ENCODE measurements around the gene PVALEF. TPM values are rescaled to one million over a fixed set of nuclear protein-coding genes. Genes with fewer than 3 reads are reported as not detected.

The PVALEF gene
- polyA plus RNA-seq, 1 of the 3 experiments (the other 2 are of a cell fraction), result not detected

- 92% methylated on average over 8 of the region's 14 CpGs for WGBS (ENCODE audit: low lambda C conversion rate)
- Histone ChIP-seq H3K4me3 (ENCODE audit: low read depth in 2 of 2, low read length in 1 of 2) (no peak overlapping the region), H4K20me1 (ENCODE audit: insufficient read depth) (no peaks in the 10 kb centered on the region; the same call in 1 of the 2 replicates), H3K9me3 (no peaks in the 10 kb centered on the region), H3K36me3 (replicated peaks in 1 of 2; ENCODE audit: control insufficient read depth in 1 of 2, insufficient read depth in 2 of 2, low read length in 1 of 2) (peaks cover 5 to 44% of the 10 kb centered on the region in 2 experiments), H3K4me1 (ENCODE audit: control insufficient read depth in 1 of 2, insufficient read depth in 2 of 2, low read depth in 1 of 2, low read length in 1 of 2) (peaks cover 0 to 3% of the 10 kb centered on the region in 2 experiments; a peak in 1 of 4 replicates), H3K4me2 (no peak overlapping the region), H3K79me2 (ENCODE audit: insufficient read depth) (no peaks in the 10 kb centered on the region), H2AFZ (ENCODE audit: low read depth) (no peak overlapping the region), H3K27me3 (ENCODE audit: insufficient read depth) (no peaks in the 10 kb centered on the region), H3K27ac (ENCODE audit: low read depth in 2 of 2, low read length in 1 of 2) (no peak overlapping the region), H3F3A (replicated peaks; ENCODE audit: insufficient read depth) (no peaks in the 10 kb centered on the region), H3K9ac (no peak overlapping the region), H3K9me2 (no peaks in the 10 kb centered on the region)
- ChIA-PET CTCF (interaction anchor here (1.3 to 14.7 kb wide), 4 partner anchors 55 to 403 kb away, joined by 3 to 147 read pairs (median 6); no protein-coding TSS in a partner anchor), POLR2A (no interaction called here)
- no peak for DNase-seq
- no peak for TF ChIP-seq FOXM1 (IDR thresholded peaks at IDR 0.05; ENCODE audit: low read depth)
- TF ChIP-seq ELF1 (IDR thresholded peaks at IDR 0.05), result no peak
- TF ChIP-seq EZH2phosphoT487 (IDR thresholded peaks at IDR 0.05; ENCODE audit: borderline replicate concordance, low read depth), result no peak
- no peak for TF ChIP-seq RFX5 (IDR thresholded peaks at IDR 0.05; ENCODE audit: low read length)
- TF ChIP-seq POLR2AphosphoS5 (IDR thresholded peaks at IDR 0.05; ENCODE audit: low read depth, low read length), result no peak
- TF ChIP-seq SMC3 (IDR thresholded peaks at IDR 0.05; ENCODE audit: low read depth, low read length), result no peak
- TF ChIP-seq PBX3 (IDR thresholded peaks at IDR 0.05), result no peak
- TF ChIP-seq NFIC (IDR thresholded peaks at IDR 0.05; ENCODE audit: borderline replicate concordance), result no peak
- no peak for TF ChIP-seq USF1 (IDR thresholded peaks at IDR 0.05; ENCODE audit: borderline replicate concordance, low read depth)
- no peak for TF ChIP-seq IRF3 (IDR thresholded peaks at IDR 0.05; ENCODE audit: low read depth, low read length)
- no peak for TF ChIP-seq FOSL2 (IDR thresholded peaks at IDR 0.05; ENCODE audit: borderline replicate concordance, low read depth)
- no peak for TF ChIP-seq YY1 (IDR thresholded peaks at IDR 0.05; ENCODE audit: low read depth)
- TF ChIP-seq CHD2 (IDR thresholded peaks at IDR 0.05; ENCODE audit: low read length, partially characterized antibody), result no peak
- TF ChIP-seq CTCF (IDR thresholded peaks at IDR 0.05), result no peak
- no peak for TF ChIP-seq RAD21 (IDR thresholded peaks at IDR 0.05; ENCODE audit: low read length)
- TF ChIP-seq MXI1 (IDR thresholded peaks at IDR 0.05; ENCODE audit: low read depth, low read length), result no peak
- no peak for TF ChIP-seq USF2 (IDR thresholded peaks at IDR 0.05; ENCODE audit: borderline replicate concordance, low read depth, low read length)
Observed at GRCh38 chr17:81197409-81197795, 32.1 kb downstream of the PVALEF start.
